WTC11 (cell line): ENCODE data around the gene MTMR4. TPM values are rescaled to one million over a fixed set of nuclear protein-coding genes. Genes with fewer than 3 reads are reported as not detected.
A peak's percentile ranks its signal among the peaks of the same experiment; 100 is the strongest.

Source experiments
- ATAC-seq: fragments of 200-7000 bp; cut with Tn5 transposase; 2 replicates; pipeline ENCODE4 v1.10.0; 2021; ENCODE audit warnings: mild to moderate bottlenecking, moderate library complexity
- CTCF ChIA-PET: fragments of 300-600 bp; sonication (Branson Sonifier 250); formaldehyde crosslinking; loops from one replicate; lab custom pipeline; 2021; ENCODE audit warnings: antibody characterized with exemption; lab: Charles Lee
- POLR2A ChIA-PET: fragments of 350-600 bp; sonication (Branson Sonifier 250); formaldehyde crosslinking; loops from one replicate; lab custom pipeline; 2021; ENCODE audit warnings: antibody characterized with exemption; lab: Charles Lee
- DNase-seq: peaks from one replicate; pipeline ENCODE4 v3.0.0; 2021; ENCODE audit warnings: low spot score
- H3K27ac Mint-ChIP-seq: 2 replicates; pipeline ENCODE4 v1.8.0; 2021; ENCODE audit warnings: mixed read lengths
- H3K27me3 Mint-ChIP-seq: 2 replicates; pipeline ENCODE4 v1.8.0; 2021; ENCODE audit warnings: low read depth, mild to moderate bottlenecking, moderate library complexity, mixed read lengths
- H3K36me3 Mint-ChIP-seq: 2 replicates; pipeline ENCODE4 v1.8.0; 2021; ENCODE audit warnings: mixed read lengths
- H3K4me1 Mint-ChIP-seq: 2 replicates; pipeline ENCODE4 v1.8.0; 2022; ENCODE audit warnings: mixed read lengths
- H3K4me3 Mint-ChIP-seq: 2 replicates; pipeline ENCODE4 v1.8.0; 2021; ENCODE audit warnings: mild to moderate bottlenecking, moderate library complexity, mixed read lengths
- H3K9me3 Mint-ChIP-seq: 2 replicates; pipeline ENCODE4 v1.8.0; 2021; ENCODE audit warnings: mixed read lengths
- ATF1 ChIP-seq: sonication (generic); formaldehyde crosslinking; IDR thresholded peaks from 2 replicates; pipeline ENCODE4 v1.8.1; 2023; ENCODE audit warnings: mild to moderate bottlenecking, moderate library complexity, missing genetic modification reagents
- ATF2 ChIP-seq: sonication (generic); formaldehyde crosslinking; IDR thresholded peaks from 2 replicates; pipeline ENCODE4 v1.8.1; 2022; ENCODE audit warnings: low read depth, missing genetic modification reagents, borderline replicate concordance
- ATF3 ChIP-seq: sonication (generic); formaldehyde crosslinking; conservative IDR thresholded peaks from 2 replicates; pipeline ENCODE4 v1.8.1; 2022; ENCODE audit warnings: mild to moderate bottlenecking, missing genetic modification reagents
- E2F1 ChIP-seq: sonication (generic); formaldehyde crosslinking; IDR thresholded peaks from 2 replicates; pipeline ENCODE4 v1.8.0; 2022; ENCODE audit warnings: mild to moderate bottlenecking, missing genetic modification reagents
- FOXK1 ChIP-seq: sonication (generic); formaldehyde crosslinking; IDR thresholded peaks from 2 replicates; pipeline ENCODE4 v1.8.0; 2022; ENCODE audit warnings: mild to moderate bottlenecking, moderate library complexity, missing genetic modification reagents
- FOXP1 ChIP-seq: sonication (generic); formaldehyde crosslinking; IDR thresholded peaks from 2 replicates; pipeline ENCODE4 v1.8.0; 2022; ENCODE audit warnings: missing genetic modification reagents, mild to moderate bottlenecking, moderate library complexity, borderline replicate concordance
- NR3C1 ChIP-seq: sonication (generic); formaldehyde crosslinking; conservative IDR thresholded peaks from 2 replicates; pipeline ENCODE4 v1.8.1; 2023; ENCODE audit warnings: low read depth, mild to moderate bottlenecking, missing genetic modification reagents
- PRRX2 ChIP-seq: fragments of 250-450 bp; sonication (Bioruptor Pico); IDR thresholded peaks from 2 replicates; pipeline ENCODE4 v1.8.0; 2021; ENCODE audit warnings: mild to moderate bottlenecking
- SMAD3 ChIP-seq: sonication (generic); formaldehyde crosslinking; IDR thresholded peaks from 2 replicates; pipeline ENCODE4 v1.8.0; 2022; ENCODE audit warnings: missing genetic modification reagents, mild to moderate bottlenecking, borderline replicate concordance
- TEAD4 ChIP-seq: sonication (generic); formaldehyde crosslinking; IDR thresholded peaks from 2 replicates; pipeline ENCODE4 v1.8.0; 2022; ENCODE audit warnings: mild to moderate bottlenecking, missing genetic modification reagents
- TP53 ChIP-seq: sonication (generic); formaldehyde crosslinking; IDR thresholded peaks from 2 replicates; pipeline ENCODE4 v1.8.1; 2023; ENCODE audit warnings: mild to moderate bottlenecking, missing genetic modification reagents
- ZNF138 ChIP-seq: sonication (generic); formaldehyde crosslinking; conservative IDR thresholded peaks from 2 replicates; pipeline ENCODE4 v1.8.1; 2022; ENCODE audit warnings: mild to moderate bottlenecking, moderate library complexity, missing genetic modification reagents
- ZNF281 ChIP-seq: sonication (generic); formaldehyde crosslinking; IDR thresholded peaks from 2 replicates; pipeline ENCODE4 v1.8.0; 2023; ENCODE audit warnings: mild to moderate bottlenecking, missing genetic modification reagents
- ZNF317 ChIP-seq: sonication (generic); formaldehyde crosslinking; IDR thresholded peaks from 2 replicates; pipeline ENCODE4 v1.8.1; 2023; ENCODE audit warnings: low read depth, mild to moderate bottlenecking, moderate library complexity, missing genetic modification reagents, borderline replicate concordance
- ZNF396 ChIP-seq: fragments of 250-450 bp; sonication (Bioruptor Pico); IDR thresholded peaks from 2 replicates; pipeline ENCODE4 v1.8.0; 2021; ENCODE audit warnings: mild to moderate bottlenecking, moderate library complexity, borderline replicate concordance
- ZNF416 ChIP-seq: fragments of 250-450 bp; sonication (Bioruptor Pico); IDR thresholded peaks from 2 replicates; pipeline ENCODE4 v1.9.0; 2021; ENCODE audit warnings: mild to moderate bottlenecking, inconsistent platforms
- total RNA-seq: library from RNA; stranded (reverse); gene quantifications from 3 replicates; pipeline ENCODE4 v1.2.3, GENCODE V29; 2021
- TF ChIP-seq, protein P1 (sequence below): fragments of 250-450 bp; sonication (Bioruptor Pico); IDR thresholded peaks from 2 replicates; pipeline ENCODE4 v1.9.0; 2021; ENCODE audit warnings: moderate library complexity, mild to moderate bottlenecking, inconsistent platforms, borderline replicate concordance
- TF ChIP-seq, protein P2 (sequence below): sonication (generic); formaldehyde crosslinking; IDR thresholded peaks from 2 replicates; pipeline ENCODE4 v1.8.1; 2023; ENCODE audit warnings: mild to moderate bottlenecking, missing genetic modification reagents
- TF ChIP-seq, protein P3 (sequence below): sonication (generic); formaldehyde crosslinking; IDR thresholded peaks from 2 replicates; pipeline ENCODE4 v1.8.0; 2023; ENCODE audit warnings: missing genetic modification reagents, mild to moderate bottlenecking, borderline replicate concordance

Gene MTMR4
- total RNA-seq, 1 experiment from 2014 or later, result 30.8 TPM

DNA sequence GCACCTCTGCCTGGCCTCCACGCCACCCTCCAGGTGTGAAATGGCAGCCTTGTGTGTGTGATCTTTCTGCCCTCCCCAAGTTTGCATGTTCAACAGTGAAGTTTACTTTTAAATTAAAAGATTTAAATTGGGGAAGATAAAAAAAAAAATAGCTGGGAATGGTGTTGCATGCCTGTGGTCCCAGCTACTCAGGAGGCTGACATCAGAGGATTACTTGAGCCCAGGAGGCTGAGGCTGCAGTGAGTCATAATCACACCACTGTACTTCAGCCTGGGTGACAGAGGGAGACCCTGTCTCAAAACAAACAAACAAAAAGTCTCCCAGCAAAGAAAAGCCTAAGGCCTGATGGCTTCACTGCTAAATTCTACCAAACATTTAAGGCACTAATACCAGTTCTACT lies 61.7 kb downstream of the MTMR4 start:
- DNase-seq (no peak), ATAC-seq (no peak)
- POLR2A ChIA-PET, result no interaction called here
- Mint-ChIP-seq H3K27ac (no peak overlapping the region), H3K27me3 (no peaks in the 10 kb centered on the region), H3K36me3 (no peaks in the 10 kb centered on the region), H3K9me3 (no peaks in the 10 kb centered on the region), H3K4me1 (no peaks in the 10 kb centered on the region), H3K4me3 (no peak overlapping the region)
- CTCF ChIA-PET, result interaction anchor here (1.3 kb wide), 1 partner anchor 233 kb away, joined by 4 read pairs; the partner anchor contains the start of gene MKS1
- TF ChIP-seq ATF3 (CRISPR knock-in tag), result no peak
- TF ChIP-seq ZNF396 (CRISPR knock-in tag), result no peak
- TF ChIP-seq FOXK1 (CRISPR knock-in tag), result no peak
- TF ChIP-seq ZNF317 (CRISPR knock-in tag), result no peak
- no peak for TF ChIP-seq ATF1 (CRISPR knock-in tag)
- TF ChIP-seq NR3C1 (CRISPR knock-in tag), result no peak
- no peak for TF ChIP-seq PRRX2
- TF ChIP-seq E2F1, result no peak
- TF ChIP-seq ZNF138 (CRISPR knock-in tag), result no peak
- TF ChIP-seq SMAD3 (CRISPR knock-in tag), result no peak
- no peak for TF ChIP-seq ZNF281 (CRISPR knock-in tag)
- no peak for TF ChIP-seq TP53 (CRISPR knock-in tag)
- TF ChIP-seq ATF2 (CRISPR knock-in tag), result no peak
- TF ChIP-seq, protein P1, sequence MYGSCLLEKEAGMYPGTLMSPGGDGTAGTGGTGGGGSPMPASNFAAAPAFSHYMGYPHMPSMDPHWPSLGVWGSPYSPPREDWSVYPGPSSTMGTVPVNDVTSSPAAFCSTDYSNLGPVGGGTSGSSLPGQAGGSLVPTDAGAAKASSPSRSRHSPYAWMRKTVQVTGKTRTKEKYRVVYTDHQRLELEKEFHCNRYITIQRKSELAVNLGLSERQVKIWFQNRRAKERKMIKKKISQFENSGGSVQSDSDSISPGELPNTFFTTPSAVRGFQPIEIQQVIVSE (CRISPR knock-in tag), result no peak

DNA sequence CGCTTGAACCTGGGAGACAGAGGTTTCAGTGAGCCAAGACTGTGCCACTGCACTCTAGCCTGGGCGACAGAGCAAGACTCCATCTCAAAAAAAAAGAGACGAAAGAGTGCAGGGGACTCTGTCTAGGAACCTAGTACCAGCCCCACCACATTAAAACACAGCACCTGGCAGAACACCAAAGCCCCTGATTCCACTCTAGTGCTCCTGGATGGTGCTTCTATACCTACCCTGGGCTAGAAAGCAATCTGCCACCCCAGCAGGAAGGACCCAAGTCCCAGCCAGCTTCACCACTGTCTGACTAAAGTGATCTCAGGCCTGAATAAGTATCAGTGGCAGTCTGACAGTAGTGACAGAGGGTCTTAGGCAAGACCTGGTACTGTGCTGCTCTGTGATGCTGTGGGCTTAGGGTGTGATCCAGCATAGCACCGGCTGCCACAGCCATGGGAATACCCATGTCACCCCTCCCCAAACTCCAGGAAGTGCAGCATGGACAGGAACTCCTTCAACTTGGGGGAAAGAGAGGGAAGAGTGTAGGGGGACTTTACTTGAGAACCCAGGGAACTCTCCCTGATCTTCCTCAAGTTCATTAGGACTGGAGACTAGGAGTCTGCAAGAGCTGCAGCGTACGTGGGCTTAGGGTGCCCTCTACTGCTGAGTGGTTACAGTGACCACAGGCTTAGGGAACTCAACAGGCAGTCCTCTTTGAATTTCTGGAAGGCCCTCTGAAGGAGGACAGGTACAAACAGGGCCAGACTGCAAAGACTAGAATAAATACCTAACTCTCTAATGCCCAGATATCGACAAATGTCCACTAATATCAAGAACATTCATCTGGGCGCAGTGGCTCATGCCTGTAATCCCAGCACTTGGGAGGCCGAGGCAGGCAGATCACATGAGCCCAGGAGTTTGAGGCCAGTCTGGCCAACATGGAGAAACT lies 67.1 kb downstream of the MTMR4 start:
- H3K36me3 Mint-ChIP-seq, result no peaks in the 10 kb centered on the region
- no peaks in the 10 kb centered on the region for H3K9me3 Mint-ChIP-seq
- CTCF ChIA-PET, result interaction anchor here (1.1 to 3.7 kb wide), 10 partner anchors 14 to 247 kb away, joined by 3 to 57 read pairs (median 4); partner anchors contain the start of gene HSF5
- H3K27ac Mint-ChIP-seq, result no peak overlapping the region
- peak; percentile 89 for DNase-seq
- peaks cover 18% of the 10 kb centered on the region for H3K4me1 Mint-ChIP-seq
- H3K27me3 Mint-ChIP-seq, result no peaks in the 10 kb centered on the region
- POLR2A ChIA-PET, result no interaction called here
- H3K4me3 Mint-ChIP-seq, result no peak overlapping the region
- peak; percentile 98 for ATAC-seq
- TF ChIP-seq, protein P2, sequence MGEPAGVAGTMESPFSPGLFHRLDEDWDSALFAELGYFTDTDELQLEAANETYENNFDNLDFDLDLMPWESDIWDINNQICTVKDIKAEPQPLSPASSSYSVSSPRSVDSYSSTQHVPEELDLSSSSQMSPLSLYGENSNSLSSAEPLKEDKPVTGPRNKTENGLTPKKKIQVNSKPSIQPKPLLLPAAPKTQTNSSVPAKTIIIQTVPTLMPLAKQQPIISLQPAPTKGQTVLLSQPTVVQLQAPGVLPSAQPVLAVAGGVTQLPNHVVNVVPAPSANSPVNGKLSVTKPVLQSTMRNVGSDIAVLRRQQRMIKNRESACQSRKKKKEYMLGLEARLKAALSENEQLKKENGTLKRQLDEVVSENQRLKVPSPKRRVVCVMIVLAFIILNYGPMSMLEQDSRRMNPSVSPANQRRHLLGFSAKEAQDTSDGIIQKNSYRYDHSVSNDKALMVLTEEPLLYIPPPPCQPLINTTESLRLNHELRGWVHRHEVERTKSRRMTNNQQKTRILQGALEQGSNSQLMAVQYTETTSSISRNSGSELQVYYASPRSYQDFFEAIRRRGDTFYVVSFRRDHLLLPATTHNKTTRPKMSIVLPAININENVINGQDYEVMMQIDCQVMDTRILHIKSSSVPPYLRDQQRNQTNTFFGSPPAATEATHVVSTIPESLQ, result no peak
- TF ChIP-seq, protein P3, sequence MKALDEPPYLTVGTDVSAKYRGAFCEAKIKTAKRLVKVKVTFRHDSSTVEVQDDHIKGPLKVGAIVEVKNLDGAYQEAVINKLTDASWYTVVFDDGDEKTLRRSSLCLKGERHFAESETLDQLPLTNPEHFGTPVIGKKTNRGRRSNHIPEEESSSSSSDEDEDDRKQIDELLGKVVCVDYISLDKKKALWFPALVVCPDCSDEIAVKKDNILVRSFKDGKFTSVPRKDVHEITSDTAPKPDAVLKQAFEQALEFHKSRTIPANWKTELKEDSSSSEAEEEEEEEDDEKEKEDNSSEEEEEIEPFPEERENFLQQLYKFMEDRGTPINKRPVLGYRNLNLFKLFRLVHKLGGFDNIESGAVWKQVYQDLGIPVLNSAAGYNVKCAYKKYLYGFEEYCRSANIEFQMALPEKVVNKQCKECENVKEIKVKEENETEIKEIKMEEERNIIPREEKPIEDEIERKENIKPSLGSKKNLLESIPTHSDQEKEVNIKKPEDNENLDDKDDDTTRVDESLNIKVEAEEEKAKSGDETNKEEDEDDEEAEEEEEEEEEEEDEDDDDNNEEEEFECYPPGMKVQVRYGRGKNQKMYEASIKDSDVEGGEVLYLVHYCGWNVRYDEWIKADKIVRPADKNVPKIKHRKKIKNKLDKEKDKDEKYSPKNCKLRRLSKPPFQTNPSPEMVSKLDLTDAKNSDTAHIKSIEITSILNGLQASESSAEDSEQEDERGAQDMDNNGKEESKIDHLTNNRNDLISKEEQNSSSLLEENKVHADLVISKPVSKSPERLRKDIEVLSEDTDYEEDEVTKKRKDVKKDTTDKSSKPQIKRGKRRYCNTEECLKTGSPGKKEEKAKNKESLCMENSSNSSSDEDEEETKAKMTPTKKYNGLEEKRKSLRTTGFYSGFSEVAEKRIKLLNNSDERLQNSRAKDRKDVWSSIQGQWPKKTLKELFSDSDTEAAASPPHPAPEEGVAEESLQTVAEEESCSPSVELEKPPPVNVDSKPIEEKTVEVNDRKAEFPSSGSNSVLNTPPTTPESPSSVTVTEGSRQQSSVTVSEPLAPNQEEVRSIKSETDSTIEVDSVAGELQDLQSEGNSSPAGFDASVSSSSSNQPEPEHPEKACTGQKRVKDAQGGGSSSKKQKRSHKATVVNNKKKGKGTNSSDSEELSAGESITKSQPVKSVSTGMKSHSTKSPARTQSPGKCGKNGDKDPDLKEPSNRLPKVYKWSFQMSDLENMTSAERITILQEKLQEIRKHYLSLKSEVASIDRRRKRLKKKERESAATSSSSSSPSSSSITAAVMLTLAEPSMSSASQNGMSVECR (CRISPR knock-in tag), result no peak
- no peak for TF ChIP-seq ATF3 (CRISPR knock-in tag)
- TF ChIP-seq FOXP1 (CRISPR knock-in tag), result no peak
- no peak for TF ChIP-seq ZNF396 (CRISPR knock-in tag)
- peak; percentile 19; the same call in 1 of the 2 replicates for TF ChIP-seq TEAD4 (CRISPR knock-in tag)
- no peak for TF ChIP-seq ZNF416 (CRISPR knock-in tag)
